CD4-positive, alpha-beta T cell (primary cell): ENCODE results near the gene GSAP. TPM values are rescaled to one million over a fixed set of nuclear protein-coding genes. Genes with fewer than 3 reads are reported as not detected.

Experiments
- ATAC-seq: fragments of 200-7000 bp; cut with Tn5 transposase; one replicate; pipeline ENCODE4 v1.10.0; 2022; ENCODE audit warnings: mild to moderate bottlenecking; ENCODE audit not compliant: poor library complexity
- CTCF ChIA-PET: fragments of 350-600 bp; sonication (Branson Sonifier 250); formaldehyde crosslinking; loops from one replicate; lab custom pipeline; 2021; ENCODE audit warnings: antibody characterized with exemption, inconsistent platforms; lab: Charles Lee
- POLR2A ChIA-PET: fragments of 350-600 bp; sonication (Branson Sonifier 250); formaldehyde crosslinking; loops from one replicate; lab custom pipeline; 2021; ENCODE audit warnings: antibody characterized with exemption, inconsistent platforms; lab: Charles Lee
- DNase-seq, 14 experiments: peaks; one replicate each; pipeline ENCODE4 v3.0.0-alpha.2; 2013 to 2020; ENCODE audit warnings: mixed read lengths in 2 of 14
- H3K27ac ChIP-seq, 2 donors: one replicate each; pipeline versions ENCODE4 v1.5.1 to v1.7.0; 2013; ENCODE audit warnings: low read length in 2 of 2, low read depth in 1 of 2, mild to moderate bottlenecking in 1 of 2
- H3K27me3 ChIP-seq, 2 experiments: 1 replicate in 1 of 2; 2 replicates in 1 of 2; pipeline versions ENCODE4 v1.6.1 to v1.7.0; 2013; ENCODE audit warnings: low read length in 2 of 2, control low read depth in 1 of 2, mild to moderate bottlenecking in 1 of 2, moderate library complexity in 1 of 2; ENCODE audit not compliant: insufficient read depth in 2 of 2, control insufficient read depth in 1 of 2
- H3K36me3 ChIP-seq: one replicate; pipeline ENCODE4 v1.6.1; 2013; ENCODE audit warnings: low read length, control low read depth; ENCODE audit not compliant: insufficient read depth
- H3K4me1 ChIP-seq: one replicate; pipeline ENCODE4 v1.6.1; 2013; ENCODE audit warnings: low read length, control low read depth; ENCODE audit not compliant: insufficient read depth
- H3K4me3 ChIP-seq: one replicate; pipeline ENCODE4 v1.5.1; 2013; ENCODE audit warnings: mild to moderate bottlenecking, low read length, moderate library complexity
- H3K9me3 ChIP-seq, 2 experiments: 1 replicate in 1 of 2; 2 replicates in 1 of 2; pipeline versions ENCODE4 v1.6.1 to v1.7.0; 2013; ENCODE audit warnings: low read length in 2 of 2, mild to moderate bottlenecking in 2 of 2, control low read depth in 1 of 2, moderate library complexity in 1 of 2; ENCODE audit not compliant: control insufficient read depth in 1 of 2, insufficient read depth in 1 of 2
- H3K27ac Mint-ChIP-seq: one replicate; pipeline ENCODE4 v1.8.0; 2020; ENCODE audit warnings: mixed read lengths
- H3K27me3 Mint-ChIP-seq: one replicate; pipeline ENCODE4 v1.8.0; 2021; ENCODE audit warnings: mixed read lengths
- H3K36me3 Mint-ChIP-seq: one replicate; pipeline ENCODE4 v1.8.0; 2021; ENCODE audit warnings: low read depth, mixed read lengths
- H3K4me1 Mint-ChIP-seq: one replicate; pipeline ENCODE4 v1.8.0; 2021; ENCODE audit warnings: low read depth, mixed read lengths
- H3K4me3 Mint-ChIP-seq: one replicate; pipeline ENCODE4 v1.8.0; 2020; ENCODE audit warnings: mild to moderate bottlenecking, mixed read lengths
- H3K9me3 Mint-ChIP-seq: one replicate; pipeline ENCODE4 v1.8.0; 2020; ENCODE audit warnings: mixed read lengths
- CTCF ChIP-seq: fragments of 200-600 bp; IDR thresholded peaks from one replicate; pipeline ENCODE4 v1.8.0; 2022; ENCODE audit warnings: antibody characterized with exemption, mild to moderate bottlenecking
- intact Hi-C, 2 experiments: fragments of 100-400 bp; cut with DNase I in 1 of 2; cut with micrococcal nuclease in 1 of 2; formaldehyde crosslinking; loops; one replicate each; pipeline versions ENCODE4 v1.15.1 to v1.9.0; 2023 to 2025; cut with DNase I, micrococcal nuclease
- total RNA-seq, 174 experiments: library from RNA in 2 of 174; stranded (reverse) in 2 of 174; gene quantifications; one replicate each; pipeline ENCODE4 v1.2.3 and lab custom pipeline; 2021 to 2026

GSAP gene
- total RNA-seq, 2 experiments from 2014 or later: 19.1 to 19.5 TPM

DNA sequence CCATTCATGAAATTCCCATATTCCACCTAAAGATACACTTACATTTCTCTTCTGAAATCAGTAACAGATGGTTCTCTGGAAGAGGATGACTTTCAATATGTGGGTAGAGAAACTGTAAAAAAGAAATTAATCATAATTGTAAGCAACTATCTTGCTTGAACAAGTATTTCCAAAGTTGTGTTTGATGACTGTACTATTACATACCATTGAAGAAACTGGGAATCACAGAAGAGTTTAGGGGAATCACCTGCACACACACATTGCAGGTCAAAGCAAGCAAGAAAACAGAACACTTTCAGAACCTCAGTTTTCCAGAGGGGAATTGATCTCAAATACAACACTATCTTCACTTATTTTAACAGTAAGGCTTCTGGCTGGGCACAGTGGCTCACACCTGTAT, 33.6 kb downstream of the GSAP start:
- Mint-ChIP-seq H3K4me3 (no peak overlapping the region), H3K27ac (no peak overlapping the region), H3K4me1 (no peaks in the 10 kb centered on the region), H3K36me3 (peaks cover 77% of the 10 kb centered on the region), H3K9me3 (no peaks in the 10 kb centered on the region), H3K27me3 (no peaks in the 10 kb centered on the region)
- H3K9me3 ChIP-seq: no peaks in the 10 kb centered on the region
- DNase-seq (no peak), ATAC-seq (no peak)
- no peak overlapping the region for H3K27ac ChIP-seq
- POLR2A ChIA-PET: no interaction called here
- H3K4me3 ChIP-seq: no peak overlapping the region
- H3K36me3 ChIP-seq: peaks cover 3% of the 10 kb centered on the region
- H3K27me3 ChIP-seq: no peaks in the 10 kb centered on the region
- H3K4me1 ChIP-seq: no peaks in the 10 kb centered on the region
- intact Hi-C loops: no loop called here
- CTCF ChIA-PET: no interaction called here
- TF ChIP-seq CTCF: no peak

- intact Hi-C loops: no loop called here
- ChIA-PET POLR2A (no interaction called here), CTCF (no interaction called here)
- TF ChIP-seq CTCF: no peak
- no peak overlapping the region for H3K27ac ChIP-seq
- no peak overlapping the region for H3K4me3 Mint-ChIP-seq
- H3K4me1 Mint-ChIP-seq: no peaks in the 10 kb centered on the region
- no peak overlapping the region for H3K27ac Mint-ChIP-seq
- H3K36me3 ChIP-seq: peaks cover 14% of the 10 kb centered on the region
- H3K27me3 ChIP-seq: no peaks in the 10 kb centered on the region
- no peak overlapping the region for H3K4me3 ChIP-seq
- no peaks in the 10 kb centered on the region for H3K9me3 ChIP-seq
- DNase-seq (no peak), ATAC-seq (no peak)
- no peaks in the 10 kb centered on the region for H3K27me3 Mint-ChIP-seq
- no peaks in the 10 kb centered on the region for H3K4me1 ChIP-seq
- no peaks in the 10 kb centered on the region for H3K9me3 Mint-ChIP-seq
- peaks cover 80% of the 10 kb centered on the region for H3K36me3 Mint-ChIP-seq
Measured at GRCh38 chr7:77378584-77378983, 37.6 kb downstream of the GSAP start.

GRCh38 chr7:77370606-77371005, 45.5 kb downstream of the GSAP start:
- ATAC-seq: no peak
- H3K4me3 Mint-ChIP-seq: no peak overlapping the region
- H3K27ac Mint-ChIP-seq: no peak overlapping the region
- no peak for TF ChIP-seq CTCF
- peaks cover 65% of the 10 kb centered on the region for H3K36me3 Mint-ChIP-seq
- H3K4me1 Mint-ChIP-seq: no peaks in the 10 kb centered on the region
- DNase-seq: no peak
- intact Hi-C loops: no loop called here
- Histone ChIP-seq H3K27ac (no peak overlapping the region), H3K27me3 (no peaks in the 10 kb centered on the region), H3K9me3 (no peaks in the 10 kb centered on the region), H3K36me3 (peaks cover 15% of the 10 kb centered on the region), H3K4me1 (no peaks in the 10 kb centered on the region), H3K4me3 (no peak overlapping the region)
- ChIA-PET CTCF (no interaction called here), POLR2A (no interaction called here)
- H3K27me3 Mint-ChIP-seq: no peaks in the 10 kb centered on the region
- H3K9me3 Mint-ChIP-seq: no peaks in the 10 kb centered on the region
